HEK293 (cell line): Measurements from ENCODE around the gene MERTK.

Experiments
- CTCF ChIA-PET: fragments of 350-600 bp; formaldehyde crosslinking; extraction: SDS; loops from one replicate; lab custom pipeline; 2021; ENCODE audit warnings: antibody characterized with exemption; lab: Yijun Ruan, JAX
- POLR2A ChIA-PET: fragments of 300-600 bp; formaldehyde crosslinking; extraction: SDS; loops from one replicate; lab custom pipeline; 2020; ENCODE audit warnings: antibody characterized with exemption, inconsistent platforms; lab: Yijun Ruan, JAX
- H3K27ac ChIP-seq: fragments of 200-500 bp; sonication (Bioruptor generic); 2 replicates; pipeline ENCODE4 v1.5.1; 2014; ENCODE audit warnings: low read depth, low read length, control low read depth, inconsistent platforms; ENCODE audit errors: extremely low read depth
- H3K36me3 ChIP-seq, 2 experiments: fragments of 200-500 bp in 1 of 2; sonication (Bioruptor generic) in 1 of 2; 1 replicate in 1 of 2; 2 replicates in 1 of 2; pipeline ENCODE4 v1.5.1; 2014 to 2017; ENCODE audit warnings: inconsistent platforms in 2 of 2, low read length in 2 of 2; ENCODE audit not compliant: control insufficient read depth in 2 of 2, insufficient read depth in 1 of 2
- H3K4me1 ChIP-seq: fragments of 200-500 bp; sonication (Bioruptor generic); 2 replicates; pipeline ENCODE4 v1.5.1; 2014; ENCODE audit warnings: mild to moderate bottlenecking, low read length, inconsistent platforms; ENCODE audit not compliant: control insufficient read depth, insufficient read depth
- H3K4me3 ChIP-seq: 2 replicates; pipeline ENCODE4 v1.5.1; 2011; ENCODE audit warnings: low read depth, mild to moderate bottlenecking, control low read depth, low read length, moderate library complexity
- H3K9me3 ChIP-seq: fragments of 200-500 bp; sonication (Bioruptor generic); 2 replicates; pipeline ENCODE4 v1.5.1; 2014; ENCODE audit warnings: low read depth, low read length, inconsistent platforms; ENCODE audit not compliant: control insufficient read depth, insufficient read depth
- ELK4 ChIP-seq: IDR thresholded peaks from 2 replicates; pipeline ENCODE4 v1.6.1; 2011; ENCODE audit warnings: mild to moderate bottlenecking, low read depth, low read length, borderline replicate concordance
- GLI4 ChIP-seq: fragments of 450-650 bp; formaldehyde crosslinking; IDR thresholded peaks from 2 replicates; pipeline ENCODE4 v1.5.1; 2016; ENCODE audit warnings: missing biosample characterization, missing genetic modification characterization
- KLF16 ChIP-seq: fragments of 450-650 bp; formaldehyde crosslinking; IDR thresholded peaks from 2 replicates; pipeline ENCODE4 v1.5.1; 2017; ENCODE audit warnings: missing biosample characterization, missing genetic modification characterization
- OSR2 ChIP-seq: fragments of 450-650 bp; formaldehyde crosslinking; IDR thresholded peaks from 2 replicates; pipeline ENCODE4 v1.5.1; 2016; ENCODE audit warnings: missing biosample characterization, missing genetic modification characterization
- ZBTB17 ChIP-seq: fragments of 450-650 bp; formaldehyde crosslinking; IDR thresholded peaks from 2 replicates; pipeline ENCODE4 v1.5.1; 2016; ENCODE audit warnings: missing biosample characterization, missing genetic modification characterization
- ZBTB44 ChIP-seq: fragments of 450-650 bp; IDR thresholded peaks from 2 replicates; pipeline ENCODE4 v1.5.1; 2018; ENCODE audit warnings: missing biosample characterization, mild to moderate bottlenecking, missing genetic modification characterization
- ZFP41 ChIP-seq: fragments of 450-650 bp; formaldehyde crosslinking; IDR thresholded peaks from 2 replicates; pipeline ENCODE4 v1.5.1; 2016; ENCODE audit warnings: missing biosample characterization, missing genetic modification characterization, borderline replicate concordance
- ZNF121 ChIP-seq: fragments of 450-650 bp; formaldehyde crosslinking; IDR thresholded peaks from 2 replicates; pipeline ENCODE4 v1.5.1; 2016; ENCODE audit warnings: missing biosample characterization, missing genetic modification characterization
- ZNF146 ChIP-seq: fragments of 450-650 bp; formaldehyde crosslinking; IDR thresholded peaks from 2 replicates; pipeline ENCODE4 v1.5.1; 2016; ENCODE audit warnings: missing biosample characterization, missing genetic modification characterization
- ZNF148 ChIP-seq: fragments of 450-650 bp; formaldehyde crosslinking; IDR thresholded peaks from 2 replicates; pipeline ENCODE4 v1.5.0; 2017; ENCODE audit warnings: missing biosample characterization, missing genetic modification characterization, borderline replicate concordance
- ZNF23 ChIP-seq: fragments of 450-650 bp; formaldehyde crosslinking; IDR thresholded peaks from 2 replicates; pipeline ENCODE4 v1.5.1; 2016; ENCODE audit warnings: missing biosample characterization, missing genetic modification characterization, borderline replicate concordance
- ZNF302 ChIP-seq: fragments of 450-650 bp; formaldehyde crosslinking; IDR thresholded peaks from 2 replicates; pipeline ENCODE4 v1.5.1; 2016; ENCODE audit warnings: missing biosample characterization, missing genetic modification characterization, low read depth
- ZNF366 ChIP-seq: fragments of 450-650 bp; formaldehyde crosslinking; conservative IDR thresholded peaks from 2 replicates; pipeline ENCODE4 v1.5.1; 2016; ENCODE audit warnings: missing biosample characterization, missing genetic modification characterization
- ZNF391 ChIP-seq: fragments of 450-650 bp; formaldehyde crosslinking; IDR thresholded peaks from 2 replicates; pipeline ENCODE4 v1.5.1; 2016; ENCODE audit warnings: low read depth, missing biosample characterization, missing genetic modification characterization, borderline replicate concordance
- ZNF426 ChIP-seq: fragments of 450-650 bp; formaldehyde crosslinking; IDR thresholded peaks from 2 replicates; pipeline ENCODE4 v1.5.1; 2017; ENCODE audit warnings: missing biosample characterization, missing genetic modification characterization, mild to moderate bottlenecking, inconsistent platforms, moderate library complexity
- ZNF48 ChIP-seq: fragments of 450-650 bp; formaldehyde crosslinking; IDR thresholded peaks from 2 replicates; pipeline ENCODE4 v1.5.1; 2016; ENCODE audit warnings: missing biosample characterization, missing genetic modification characterization
- ZNF514 ChIP-seq: fragments of 450-650 bp; formaldehyde crosslinking; IDR thresholded peaks from 2 replicates; pipeline ENCODE4 v1.5.1; 2016; ENCODE audit warnings: missing biosample characterization, missing genetic modification characterization
- ZNF639 ChIP-seq: fragments of 450-650 bp; formaldehyde crosslinking; IDR thresholded peaks from 2 replicates; pipeline ENCODE4 v1.5.1; 2016; ENCODE audit warnings: missing biosample characterization, missing genetic modification characterization
- ZSCAN23 ChIP-seq: fragments of 450-650 bp; formaldehyde crosslinking; IDR thresholded peaks from 2 replicates; pipeline ENCODE4 v1.5.1; 2016; ENCODE audit warnings: missing biosample characterization, missing genetic modification characterization
- ZXDB ChIP-seq: fragments of 450-650 bp; formaldehyde crosslinking; IDR thresholded peaks from 2 replicates; pipeline ENCODE4 v1.5.1; 2016; ENCODE audit warnings: missing biosample characterization, missing genetic modification characterization
- TF ChIP-seq, protein P1 (sequence below): fragments of 450-650 bp; formaldehyde crosslinking; IDR thresholded peaks from 2 replicates; pipeline ENCODE4 v1.5.1; 2017; ENCODE audit warnings: missing biosample characterization, mild to moderate bottlenecking, missing genetic modification characterization, moderate library complexity
- TF ChIP-seq, protein P2 (sequence below): fragments of 450-650 bp; formaldehyde crosslinking; IDR thresholded peaks from 2 replicates; pipeline ENCODE4 v1.5.1; 2016; ENCODE audit warnings: missing biosample characterization, missing genetic modification characterization
- TF ChIP-seq, protein P3 (sequence below): fragments of 450-650 bp; formaldehyde crosslinking; IDR thresholded peaks from 2 replicates; pipeline ENCODE4 v1.5.1; 2016; ENCODE audit warnings: missing biosample characterization, missing genetic modification characterization, borderline replicate concordance
- TF ChIP-seq, protein P4 (sequence below): fragments of 450-650 bp; formaldehyde crosslinking; IDR thresholded peaks from 2 replicates; pipeline ENCODE4 v1.5.1; 2017; ENCODE audit warnings: missing biosample characterization, missing genetic modification characterization

Gene MERTK

DNA sequence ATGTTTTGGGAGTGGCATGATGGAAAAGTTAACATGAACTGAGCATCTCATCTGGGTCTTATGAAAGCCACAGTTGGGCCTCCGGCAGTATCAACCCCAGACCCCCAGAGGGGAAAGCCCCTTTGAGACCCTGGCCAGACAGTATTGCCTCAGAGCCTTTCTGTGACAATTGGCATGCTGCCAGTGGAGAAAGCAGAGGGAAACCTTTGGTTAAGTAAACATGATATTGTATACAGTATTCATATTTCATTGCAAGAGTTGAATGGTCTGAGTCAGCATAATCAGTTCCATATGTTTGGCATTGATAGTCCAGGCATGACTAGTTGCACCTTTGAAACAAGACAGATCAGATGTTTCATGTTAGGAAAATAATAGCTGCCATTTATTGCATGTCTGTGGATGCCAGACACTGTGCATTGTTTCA lies 20.0 kb downstream of the MERTK start:
- Histone ChIP-seq H3K4me3 (no peak overlapping the region), H3K9me3 (no peaks in the 10 kb centered on the region), H3K27ac (no peak overlapping the region), H3K4me1 (peaks cover 10% of the 10 kb centered on the region), H3K36me3 (no peaks in the 10 kb centered on the region)
- ChIA-PET POLR2A (no interaction called here), CTCF (interaction anchor here (0.7 to 1.6 kb wide), 4 partner anchors 10 to 115 kb away, joined by 3 to 6 read pairs (median 3); no protein-coding TSS in a partner anchor)
- TF ChIP-seq ZSCAN23 (tag by site-specific recombination) (no peak), GLI4 (no peak), ZNF366 (no peak), OSR2 (tag by site-specific recombination) (no peak), ZBTB44 (tag by site-specific recombination) (peak; percentile 90), ZNF639 (tag by site-specific recombination) (no peak), ZNF23 (tag by site-specific recombination) (no peak), ZXDB (tag by site-specific recombination) (0 out of 2 replicates have a peak, but pooled peaks have one; percentile 17), ZNF391 (tag by site-specific recombination) (no peak), ZNF302 (tag by site-specific recombination) (no peak), ZBTB17 (tag by site-specific recombination) (peak; percentile 80), ZNF148 (tag by site-specific recombination) (no peak), ZNF146 (no peak), ZNF426 (tag by site-specific recombination) (no peak), ZNF48 (tag by site-specific recombination) (no peak), ZNF121 (tag by site-specific recombination) (no peak), ELK4 (no peak), ZFP41 (no peak), ZNF514 (tag by site-specific recombination) (no peak), KLF16 (tag by site-specific recombination) (no peak)
- TF ChIP-seq, protein P1, sequence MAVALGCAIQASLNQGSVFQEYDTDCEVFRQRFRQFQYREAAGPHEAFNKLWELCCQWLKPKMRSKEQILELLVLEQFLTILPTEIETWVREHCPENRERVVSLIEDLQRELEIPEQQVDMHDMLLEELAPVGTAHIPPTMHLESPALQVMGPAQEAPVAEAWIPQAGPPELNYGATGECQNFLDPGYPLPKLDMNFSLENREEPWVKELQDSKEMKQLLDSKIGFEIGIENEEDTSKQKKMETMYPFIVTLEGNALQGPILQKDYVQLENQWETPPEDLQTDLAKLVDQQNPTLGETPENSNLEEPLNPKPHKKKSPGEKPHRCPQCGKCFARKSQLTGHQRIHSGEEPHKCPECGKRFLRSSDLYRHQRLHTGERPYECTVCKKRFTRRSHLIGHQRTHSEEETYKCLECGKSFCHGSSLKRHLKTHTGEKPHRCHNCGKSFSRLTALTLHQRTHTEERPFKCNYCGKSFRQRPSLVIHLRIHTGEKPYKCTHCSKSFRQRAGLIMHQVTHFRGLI (tag by site-specific recombination), result no peak
- TF ChIP-seq, protein P2, sequence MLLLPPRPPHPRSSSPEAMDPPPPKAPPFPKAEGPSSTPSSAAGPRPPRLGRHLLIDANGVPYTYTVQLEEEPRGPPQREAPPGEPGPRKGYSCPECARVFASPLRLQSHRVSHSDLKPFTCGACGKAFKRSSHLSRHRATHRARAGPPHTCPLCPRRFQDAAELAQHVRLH (tag by site-specific recombination), result no peak
- TF ChIP-seq, protein P3, sequence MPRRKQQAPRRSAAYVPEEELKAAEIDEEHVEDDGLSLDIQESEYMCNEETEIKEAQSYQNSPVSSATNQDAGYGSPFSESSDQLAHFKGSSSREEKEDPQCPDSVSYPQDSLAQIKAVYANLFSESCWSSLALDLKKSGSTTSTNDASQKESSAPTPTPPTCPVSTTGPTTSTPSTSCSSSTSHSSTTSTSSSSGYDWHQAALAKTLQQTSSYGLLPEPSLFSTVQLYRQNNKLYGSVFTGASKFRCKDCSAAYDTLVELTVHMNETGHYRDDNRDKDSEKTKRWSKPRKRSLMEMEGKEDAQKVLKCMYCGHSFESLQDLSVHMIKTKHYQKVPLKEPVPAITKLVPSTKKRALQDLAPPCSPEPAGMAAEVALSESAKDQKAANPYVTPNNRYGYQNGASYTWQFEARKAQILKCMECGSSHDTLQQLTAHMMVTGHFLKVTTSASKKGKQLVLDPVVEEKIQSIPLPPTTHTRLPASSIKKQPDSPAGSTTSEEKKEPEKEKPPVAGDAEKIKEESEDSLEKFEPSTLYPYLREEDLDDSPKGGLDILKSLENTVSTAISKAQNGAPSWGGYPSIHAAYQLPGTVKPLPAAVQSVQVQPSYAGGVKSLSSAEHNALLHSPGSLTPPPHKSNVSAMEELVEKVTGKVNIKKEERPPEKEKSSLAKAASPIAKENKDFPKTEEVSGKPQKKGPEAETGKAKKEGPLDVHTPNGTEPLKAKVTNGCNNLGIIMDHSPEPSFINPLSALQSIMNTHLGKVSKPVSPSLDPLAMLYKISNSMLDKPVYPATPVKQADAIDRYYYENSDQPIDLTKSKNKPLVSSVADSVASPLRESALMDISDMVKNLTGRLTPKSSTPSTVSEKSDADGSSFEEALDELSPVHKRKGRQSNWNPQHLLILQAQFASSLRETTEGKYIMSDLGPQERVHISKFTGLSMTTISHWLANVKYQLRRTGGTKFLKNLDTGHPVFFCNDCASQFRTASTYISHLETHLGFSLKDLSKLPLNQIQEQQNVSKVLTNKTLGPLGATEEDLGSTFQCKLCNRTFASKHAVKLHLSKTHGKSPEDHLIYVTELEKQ (tag by site-specific recombination), result 0 out of 2 replicates have a peak, but pooled peaks have one; percentile 44
- TF ChIP-seq, protein P4, sequence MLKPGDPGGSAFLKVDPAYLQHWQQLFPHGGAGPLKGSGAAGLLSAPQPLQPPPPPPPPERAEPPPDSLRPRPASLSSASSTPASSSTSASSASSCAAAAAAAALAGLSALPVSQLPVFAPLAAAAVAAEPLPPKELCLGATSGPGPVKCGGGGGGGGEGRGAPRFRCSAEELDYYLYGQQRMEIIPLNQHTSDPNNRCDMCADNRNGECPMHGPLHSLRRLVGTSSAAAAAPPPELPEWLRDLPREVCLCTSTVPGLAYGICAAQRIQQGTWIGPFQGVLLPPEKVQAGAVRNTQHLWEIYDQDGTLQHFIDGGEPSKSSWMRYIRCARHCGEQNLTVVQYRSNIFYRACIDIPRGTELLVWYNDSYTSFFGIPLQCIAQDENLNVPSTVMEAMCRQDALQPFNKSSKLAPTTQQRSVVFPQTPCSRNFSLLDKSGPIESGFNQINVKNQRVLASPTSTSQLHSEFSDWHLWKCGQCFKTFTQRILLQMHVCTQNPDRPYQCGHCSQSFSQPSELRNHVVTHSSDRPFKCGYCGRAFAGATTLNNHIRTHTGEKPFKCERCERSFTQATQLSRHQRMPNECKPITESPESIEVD (tag by site-specific recombination), result peak; percentile 50; the same call in 1 of the 2 replicates
